A549 (cell line): ENCODE data around the gene OSTC.

ENCODE experiments used
- ESRRA ChIP-seq: fragments of 150-350 bp; IDR thresholded peaks from 2 replicates; pipeline ENCODE4 v1.6.1; 2014; ENCODE audit warnings: mild to moderate bottlenecking, low read length, borderline replicate concordance
- FOSL2 ChIP-seq, 2 experiments: fragments of 450-650 bp in 1 of 2; fragments of >200 bp in 1 of 2; sonication (Bioruptor Twin) in 1 of 2; formaldehyde crosslinking; IDR thresholded peaks; 2 replicates each; pipeline versions ENCODE4 v1.5.0 to v1.6.1; 2016 to 2020; ENCODE audit warnings: mild to moderate bottlenecking in 1 of 2, moderate library complexity in 1 of 2
- MAX ChIP-seq: IDR thresholded peaks from 2 replicates; pipeline ENCODE4 v1.6.1; 2012
- TF ChIP-seq, protein P1 (sequence below): fragments of >200 bp; sonication (Bioruptor Twin); formaldehyde crosslinking; IDR thresholded peaks from 3 replicates; pipeline ENCODE4 v1.5.1; 2016
- TF ChIP-seq, protein P2 (sequence below): fragments of 200-600 bp; sonication (generic); IDR thresholded peaks from 2 replicates; pipeline ENCODE4 v1.6.1; 2016; ENCODE audit warnings: antibody characterized with exemption, mild to moderate bottlenecking, moderate library complexity

DNA sequence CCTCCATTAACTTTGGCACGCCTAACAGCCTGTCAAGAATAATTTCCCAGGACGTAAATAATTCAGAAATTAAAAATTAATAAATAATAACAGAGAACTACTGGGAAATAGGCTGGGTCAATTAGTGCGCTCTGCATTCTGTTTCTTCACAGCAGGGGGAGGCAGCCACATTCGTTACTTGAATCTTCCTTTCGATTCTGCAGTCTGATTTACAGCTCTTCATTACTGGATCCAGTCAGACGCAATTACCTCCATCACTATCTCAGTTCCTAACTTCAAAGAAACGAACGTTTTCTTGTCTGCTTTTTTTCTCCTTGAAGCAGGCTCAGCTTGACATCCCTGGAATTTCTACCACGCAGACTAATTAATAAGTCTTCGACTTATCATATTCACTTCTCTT is 39.0 kb upstream of the OSTC start:
- TF ChIP-seq, protein P1, sequence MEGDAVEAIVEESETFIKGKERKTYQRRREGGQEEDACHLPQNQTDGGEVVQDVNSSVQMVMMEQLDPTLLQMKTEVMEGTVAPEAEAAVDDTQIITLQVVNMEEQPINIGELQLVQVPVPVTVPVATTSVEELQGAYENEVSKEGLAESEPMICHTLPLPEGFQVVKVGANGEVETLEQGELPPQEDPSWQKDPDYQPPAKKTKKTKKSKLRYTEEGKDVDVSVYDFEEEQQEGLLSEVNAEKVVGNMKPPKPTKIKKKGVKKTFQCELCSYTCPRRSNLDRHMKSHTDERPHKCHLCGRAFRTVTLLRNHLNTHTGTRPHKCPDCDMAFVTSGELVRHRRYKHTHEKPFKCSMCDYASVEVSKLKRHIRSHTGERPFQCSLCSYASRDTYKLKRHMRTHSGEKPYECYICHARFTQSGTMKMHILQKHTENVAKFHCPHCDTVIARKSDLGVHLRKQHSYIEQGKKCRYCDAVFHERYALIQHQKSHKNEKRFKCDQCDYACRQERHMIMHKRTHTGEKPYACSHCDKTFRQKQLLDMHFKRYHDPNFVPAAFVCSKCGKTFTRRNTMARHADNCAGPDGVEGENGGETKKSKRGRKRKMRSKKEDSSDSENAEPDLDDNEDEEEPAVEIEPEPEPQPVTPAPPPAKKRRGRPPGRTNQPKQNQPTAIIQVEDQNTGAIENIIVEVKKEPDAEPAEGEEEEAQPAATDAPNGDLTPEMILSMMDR = no peak
- TF ChIP-seq MAX (no peak), ESRRA (no peak), FOSL2 (IDR thresholded peaks at IDR 0.05) (no peak), FOSL2 (CRISPR knock-in tag; IDR thresholded peaks at IDR 0.05) (no peak)
- TF ChIP-seq, protein P2, sequence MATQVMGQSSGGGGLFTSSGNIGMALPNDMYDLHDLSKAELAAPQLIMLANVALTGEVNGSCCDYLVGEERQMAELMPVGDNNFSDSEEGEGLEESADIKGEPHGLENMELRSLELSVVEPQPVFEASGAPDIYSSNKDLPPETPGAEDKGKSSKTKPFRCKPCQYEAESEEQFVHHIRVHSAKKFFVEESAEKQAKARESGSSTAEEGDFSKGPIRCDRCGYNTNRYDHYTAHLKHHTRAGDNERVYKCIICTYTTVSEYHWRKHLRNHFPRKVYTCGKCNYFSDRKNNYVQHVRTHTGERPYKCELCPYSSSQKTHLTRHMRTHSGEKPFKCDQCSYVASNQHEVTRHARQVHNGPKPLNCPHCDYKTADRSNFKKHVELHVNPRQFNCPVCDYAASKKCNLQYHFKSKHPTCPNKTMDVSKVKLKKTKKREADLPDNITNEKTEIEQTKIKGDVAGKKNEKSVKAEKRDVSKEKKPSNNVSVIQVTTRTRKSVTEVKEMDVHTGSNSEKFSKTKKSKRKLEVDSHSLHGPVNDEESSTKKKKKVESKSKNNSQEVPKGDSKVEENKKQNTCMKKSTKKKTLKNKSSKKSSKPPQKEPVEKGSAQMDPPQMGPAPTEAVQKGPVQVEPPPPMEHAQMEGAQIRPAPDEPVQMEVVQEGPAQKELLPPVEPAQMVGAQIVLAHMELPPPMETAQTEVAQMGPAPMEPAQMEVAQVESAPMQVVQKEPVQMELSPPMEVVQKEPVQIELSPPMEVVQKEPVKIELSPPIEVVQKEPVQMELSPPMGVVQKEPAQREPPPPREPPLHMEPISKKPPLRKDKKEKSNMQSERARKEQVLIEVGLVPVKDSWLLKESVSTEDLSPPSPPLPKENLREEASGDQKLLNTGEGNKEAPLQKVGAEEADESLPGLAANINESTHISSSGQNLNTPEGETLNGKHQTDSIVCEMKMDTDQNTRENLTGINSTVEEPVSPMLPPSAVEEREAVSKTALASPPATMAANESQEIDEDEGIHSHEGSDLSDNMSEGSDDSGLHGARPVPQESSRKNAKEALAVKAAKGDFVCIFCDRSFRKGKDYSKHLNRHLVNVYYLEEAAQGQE = no peak
